ENCODE measurements around the gene SOX9. TPM values are rescaled to one million over a fixed set of nuclear protein-coding genes. Genes with fewer than 3 reads are reported as not detected.

Gene SOX9
- polyA plus RNA-seq, 2 of the 4 experiments (the other 2 are of a cell fraction): 6.7 to 12.3 TPM

GRCh38 chr17:72118335-72119076, 2.3 kb upstream of the SOX9 start:
- DNase-seq (ENCODE audit: low read depth in 1 of 2, low spot score in 1 of 2): peak; percentile 79 to 84
- peak in 1 of 2 experiments; percentile 9; a peak in 3 of 6 replicates for ATAC-seq
- peak overlapping the region; percentile 96 for H3K4me2 ChIP-seq
- TF ChIP-seq MAZ (IDR thresholded peaks at IDR 0.05; ENCODE audit: borderline replicate concordance, low read depth, low read length): no peak
- peak; percentile 97 for TF ChIP-seq CTCF (IDR thresholded peaks at IDR 0.05)
- TF ChIP-seq RARB (CRISPR knock-in tag; IDR thresholded peaks at IDR 0.05): no peak
- peak; percentile 89 for TF ChIP-seq SMC3 (IDR thresholded peaks at IDR 0.05)
- peak; percentile 9; the same call in 1 of the 2 replicates for TF ChIP-seq MAX (IDR thresholded peaks at IDR 0.05)
- peak; percentile 94 to 97 for TF ChIP-seq RAD21 (conservative IDR thresholded peaks at IDR 0.05 in 1 of 2, IDR thresholded peaks at IDR 0.05 in 1 of 2)
- WGBS (ENCODE audit: missing lambda C conversion rate): 15% methylated on average over 24 of the region's 24 CpGs
- peak overlapping the region in 1 of 2 experiments; percentile 68; a peak in 4 of 6 replicates for H3K27ac ChIP-seq
- H3K9me3 ChIP-seq: no peaks in the 10 kb centered on the region
- POLR2A ChIA-PET: no interaction called here
- peaks cover 24% of the 10 kb centered on the region for H3K4me1 ChIP-seq
- peak overlapping the region; percentile 35 for H3K4me3 ChIP-seq
- FAIRE-seq: peak; percentile 56
- CTCF ChIA-PET: interaction anchor here (0.7 to 5.3 kb wide), 20 partner anchors 8 to 1006 kb away, joined by 3 to 47 read pairs (median 4); no protein-coding TSS in a partner anchor

- peak overlapping the region; percentile 66 to 90; a peak in 5 of 6 replicates for H3K27ac ChIP-seq
- CTCF ChIA-PET: interaction anchor here (0.5 to 5.3 kb wide), 26 partner anchors 9 to 1007 kb away, joined by 3 to 47 read pairs (median 3); no protein-coding TSS in a partner anchor
- peak overlapping the region; percentile 96 for H3K4me2 ChIP-seq
- POLR2A ChIA-PET: interaction anchor here (1.9 kb wide), 1 partner anchor 32 kb away, joined by 6 read pairs; no protein-coding TSS in a partner anchor
- TF ChIP-seq TP53 (CRISPR knock-in tag; IDR thresholded peaks at IDR 0.05) (no peak), PHF8 (IDR thresholded peaks at IDR 0.05; ENCODE audit: borderline replicate concordance, low read depth) (no peak), FOSB (CRISPR knock-in tag; IDR thresholded peaks at IDR 0.05) (no peak), USF2 (IDR thresholded peaks at IDR 0.05) (no peak), FOSL2 (IDR thresholded peaks at IDR 0.05) (no peak), FOSL2 (CRISPR knock-in tag; IDR thresholded peaks at IDR 0.05) (no peak), HEYL (CRISPR knock-in tag; IDR thresholded peaks at IDR 0.05) (no peak), EHMT2 (IDR thresholded peaks at IDR 0.05; ENCODE audit: low read depth) (no peak)
- peak overlapping the region; percentile 82 for H3K4me3 ChIP-seq
- 55% methylated on average over 22 of the region's 22 CpGs for WGBS (ENCODE audit: missing lambda C conversion rate)
- H3K9me3 ChIP-seq: no peaks in the 10 kb centered on the region
- DNase-seq (ENCODE audit: low read depth in 1 of 2, low spot score in 1 of 2): no peak
- no peak for FAIRE-seq
- ATAC-seq: no peak
- peaks cover 27% of the 10 kb centered on the region for H3K4me1 ChIP-seq
Observed at GRCh38 chr17:72119077-72119872, 1.5 kb upstream of the SOX9 start.

GRCh38 chr17:72119873-72120641, 763 bp upstream of the SOX9 start:
- peak in 1 of 2 experiments; percentile 59 for DNase-seq (ENCODE audit: low read depth in 1 of 2, low spot score in 1 of 2)
- peak; percentile 39 to 44 for ATAC-seq
- Histone ChIP-seq H3K4me1 (peaks cover 35% of the 10 kb centered on the region), H3K9me3 (no peaks in the 10 kb centered on the region), H3K4me2 (peak overlapping the region; percentile 96), H3K27ac (peak overlapping the region; percentile 66 to 90), H3K4me3 (peak overlapping the region; percentile 82)
- CTCF ChIA-PET: interaction anchor here (0.6 to 5.3 kb wide), 20 partner anchors 10 to 1994 kb away, joined by 3 to 47 read pairs (median 3); no protein-coding TSS in a partner anchor
- 11% methylated on average over 50 of the region's 54 CpGs for whole genome bisulfite sequencing (ENCODE audit: missing lambda C conversion rate)
- POLR2A ChIA-PET: interaction anchor here (0.5 to 1.9 kb wide), 25 partner anchors 16 to 1480 kb away, joined by 3 to 11 read pairs (median 6); no protein-coding TSS in a partner anchor
- no peak for TF ChIP-seq MAZ (IDR thresholded peaks at IDR 0.05; ENCODE audit: borderline replicate concordance, low read depth, low read length)
- no peak for TF ChIP-seq RAD21 (conservative IDR thresholded peaks at IDR 0.05 in 1 of 2, IDR thresholded peaks at IDR 0.05 in 1 of 2)
- TF ChIP-seq RCOR1 (IDR thresholded peaks at IDR 0.05; ENCODE audit: low read depth, low read length): no peak
- TF ChIP-seq E2F6 (IDR thresholded peaks at IDR 0.05; ENCODE audit: borderline replicate concordance, low read depth): peak; percentile 69; the same call in 1 of the 2 replicates
- no peak for TF ChIP-seq HEYL (CRISPR knock-in tag; IDR thresholded peaks at IDR 0.05)
- 0 out of 3 replicates have a peak, but pooled peaks have one; percentile 6 for TF ChIP-seq SMC3 (IDR thresholded peaks at IDR 0.05)
- no peak for TF ChIP-seq FOSL2 (IDR thresholded peaks at IDR 0.05)
- TF ChIP-seq FOSL2 (CRISPR knock-in tag; IDR thresholded peaks at IDR 0.05): 0 out of 2 replicates have a peak, but pooled peaks have one; percentile 23
- TF ChIP-seq CHD4 (IDR thresholded peaks at IDR 0.05; ENCODE audit: borderline replicate concordance): peak; percentile 54; the same call in 1 of the 2 replicates
- peak; percentile 57; the same call in 1 of the 2 replicates for TF ChIP-seq MAX (IDR thresholded peaks at IDR 0.05)
- FAIRE-seq: no peak

Measured in A549 (cell line).